Myocyte (in vitro differentiated cells): ENCODE measurements around the gene KCNK1. TPM values are rescaled to one million over a fixed set of nuclear protein-coding genes. Genes with fewer than 3 reads are reported as not detected.
"Not testable (repeated sequence)": the region's sequence is repeated elsewhere in the genome, so short reads cannot be mapped to it uniquely, and the experiment has no call there.

Source experiments
- DNase-seq: peaks from one replicate; pipeline ENCODE4 v3.0.0-alpha.2; 2012; ENCODE audit warnings: low read depth
- total RNA-seq: library from RNA; depleted of rRNA; stranded (reverse); fragments of >200 nt; gene quantifications from 2 replicates; pipeline ENCODE4 v1.2.3, GENCODE V29; 2014

The KCNK1 gene
- total RNA-seq, 1 donor from 2014 or later = not detected

- DNase-seq = no peak
These were observed 51.1 kb downstream of the KCNK1 start for GRCh38 chr1:233664804-233665574.

GRCh38 chr1:233665575-233666270 lies 51.8 kb downstream of the KCNK1 start:
- no peak for DNase-seq

GRCh38 chr1:233667741-233668140 lies 53.8 kb downstream of the KCNK1 start:
- DNase-seq = no peak

GRCh38 chr1:233668146-233668724 lies 54.3 kb downstream of the KCNK1 start:
- DNase-seq = no peak

GRCh38 chr1:233668725-233669294 lies 54.9 kb downstream of the KCNK1 start:
- no peak for DNase-seq

- not testable (repeated sequence) for DNase-seq
These were observed 56.5 kb downstream of the KCNK1 start for GRCh38 chr1:233670363-233670762.

- DNase-seq = no peak
These were observed 57.4 kb downstream of the KCNK1 start for GRCh38 chr1:233671286-233671685.

- no peak for DNase-seq
These were observed 58.8 kb downstream of the KCNK1 start for GRCh38 chr1:233672732-233673131.

- no peak for DNase-seq
These were observed 59.5 kb downstream of the KCNK1 start for GRCh38 chr1:233673261-233673946.

GRCh38 chr1:233673947-233674431 lies 60.1 kb downstream of the KCNK1 start:
- DNase-seq = no peak

GRCh38 chr1:233675446-233675845 lies 61.5 kb downstream of the KCNK1 start:
- no peak for DNase-seq

- no peak for DNase-seq
These were observed 62.0 kb downstream of the KCNK1 start for GRCh38 chr1:233675893-233676292.

GRCh38 chr1:233677690-233678354 lies 63.9 kb downstream of the KCNK1 start:
- no peak for DNase-seq

- DNase-seq = no peak
These were observed 65.1 kb downstream of the KCNK1 start for GRCh38 chr1:233679030-233679429.

- DNase-seq = no peak
These were observed 65.9 kb downstream of the KCNK1 start for GRCh38 chr1:233679591-233680373.

GRCh38 chr1:233681285-233681684 lies 67.4 kb downstream of the KCNK1 start:
- DNase-seq = no peak

- DNase-seq = not testable (repeated sequence)
These were observed 72.7 kb downstream of the KCNK1 start for GRCh38 chr1:233686653-233687052.

- no peak for DNase-seq
These were observed 75.3 kb downstream of the KCNK1 start for GRCh38 chr1:233689017-233689747.

GRCh38 chr1:233689748-233690254 lies 75.9 kb downstream of the KCNK1 start:
- DNase-seq = no peak
